ENCODE data around the gene FNDC3A. TPM values are rescaled to one million over a fixed set of nuclear protein-coding genes. Genes with fewer than 3 reads are reported as not detected.
A peak's percentile ranks its signal among the peaks of the same experiment; 100 is the strongest.
"Not testable (repeated sequence)": the region's sequence is repeated elsewhere in the genome, so short reads cannot be mapped to it uniquely, and the experiment has no call there.

The FNDC3A gene
- total RNA-seq, 1 donor from 2014 or later: 39.4 TPM

DNA sequence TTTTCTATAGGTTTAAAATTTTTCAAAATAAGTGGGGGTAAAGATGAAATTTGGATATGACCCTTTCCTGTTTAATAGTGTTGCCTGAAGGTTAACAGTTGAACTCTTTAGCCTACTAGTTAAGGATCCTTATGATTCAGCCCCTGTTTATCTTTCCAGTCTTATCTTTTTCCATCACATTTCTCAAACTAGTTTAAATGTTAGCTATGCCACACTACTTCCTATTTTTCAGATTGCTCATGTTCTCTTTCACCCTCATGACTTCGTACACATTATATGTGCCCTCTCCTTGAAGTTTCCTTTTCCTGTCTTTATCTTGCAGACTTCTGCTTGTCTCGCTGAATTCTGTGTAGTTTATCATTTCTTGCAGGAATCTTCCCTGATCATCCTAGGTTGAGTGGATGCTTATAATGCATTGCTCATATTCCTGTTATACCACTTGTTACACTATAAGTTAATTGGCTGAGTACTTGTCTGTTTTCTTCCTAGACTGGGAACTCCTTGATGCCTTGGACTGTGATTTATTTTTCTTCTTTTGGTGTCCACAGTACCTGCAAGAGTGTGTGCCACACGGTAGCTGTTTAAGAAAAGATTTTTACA, 86.7 kb downstream of the FNDC3A start:
- peak overlapping the region; percentile 4 for H3K4me3 Mint-ChIP-seq (ENCODE audit: unreplicated experiment)
- H3K9me3 Mint-ChIP-seq (ENCODE audit: unreplicated experiment): no peaks in the 10 kb centered on the region
- H3K36me3 Mint-ChIP-seq (ENCODE audit: low read depth, unreplicated experiment): peaks cover 4% of the 10 kb centered on the region
- H3K27ac Mint-ChIP-seq (ENCODE audit: unreplicated experiment): peak overlapping the region; percentile 58
- H3K27me3 Mint-ChIP-seq (ENCODE audit: unreplicated experiment): no peaks in the 10 kb centered on the region
- peaks cover 8% of the 10 kb centered on the region for H3K4me1 Mint-ChIP-seq (ENCODE audit: unreplicated experiment)
- TF ChIP-seq, protein P1, sequence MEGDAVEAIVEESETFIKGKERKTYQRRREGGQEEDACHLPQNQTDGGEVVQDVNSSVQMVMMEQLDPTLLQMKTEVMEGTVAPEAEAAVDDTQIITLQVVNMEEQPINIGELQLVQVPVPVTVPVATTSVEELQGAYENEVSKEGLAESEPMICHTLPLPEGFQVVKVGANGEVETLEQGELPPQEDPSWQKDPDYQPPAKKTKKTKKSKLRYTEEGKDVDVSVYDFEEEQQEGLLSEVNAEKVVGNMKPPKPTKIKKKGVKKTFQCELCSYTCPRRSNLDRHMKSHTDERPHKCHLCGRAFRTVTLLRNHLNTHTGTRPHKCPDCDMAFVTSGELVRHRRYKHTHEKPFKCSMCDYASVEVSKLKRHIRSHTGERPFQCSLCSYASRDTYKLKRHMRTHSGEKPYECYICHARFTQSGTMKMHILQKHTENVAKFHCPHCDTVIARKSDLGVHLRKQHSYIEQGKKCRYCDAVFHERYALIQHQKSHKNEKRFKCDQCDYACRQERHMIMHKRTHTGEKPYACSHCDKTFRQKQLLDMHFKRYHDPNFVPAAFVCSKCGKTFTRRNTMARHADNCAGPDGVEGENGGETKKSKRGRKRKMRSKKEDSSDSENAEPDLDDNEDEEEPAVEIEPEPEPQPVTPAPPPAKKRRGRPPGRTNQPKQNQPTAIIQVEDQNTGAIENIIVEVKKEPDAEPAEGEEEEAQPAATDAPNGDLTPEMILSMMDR (IDR thresholded peaks at IDR 0.05; ENCODE audit: unreplicated experiment): no peak
- no peak for DNase-seq (ENCODE audit: low spot score)

DNA sequence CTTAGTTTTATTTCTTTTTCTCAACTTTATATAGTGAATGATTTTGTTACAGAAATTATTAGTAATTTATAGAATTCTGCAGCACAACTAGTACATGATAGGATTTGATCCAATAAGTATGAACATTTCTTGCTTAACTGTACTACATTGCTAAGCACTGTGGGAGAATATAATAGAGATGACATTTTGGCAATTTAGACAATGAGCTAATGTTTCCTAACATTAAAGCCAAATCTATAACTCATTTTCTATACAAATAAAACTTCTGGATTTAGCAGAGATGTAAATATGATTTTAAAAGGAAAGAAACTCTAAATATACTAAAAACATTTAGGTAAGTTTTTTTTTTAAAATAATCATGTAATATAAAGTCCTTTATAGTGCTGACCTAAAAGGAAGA, 87.3 kb downstream of the FNDC3A start:
- TF ChIP-seq, protein P1 (IDR thresholded peaks at IDR 0.05; ENCODE audit: unreplicated experiment): no peak
- Mint-ChIP-seq H3K27ac (ENCODE audit: unreplicated experiment) (no peak overlapping the region), H3K9me3 (ENCODE audit: unreplicated experiment) (no peaks in the 10 kb centered on the region), H3K36me3 (ENCODE audit: low read depth, unreplicated experiment) (peaks cover 4% of the 10 kb centered on the region), H3K27me3 (ENCODE audit: unreplicated experiment) (no peaks in the 10 kb centered on the region), H3K4me1 (ENCODE audit: unreplicated experiment) (peaks cover 8% of the 10 kb centered on the region), H3K4me3 (ENCODE audit: unreplicated experiment) (no peak overlapping the region)
- no peak for DNase-seq (ENCODE audit: low spot score)

- Mint-ChIP-seq H3K36me3 (ENCODE audit: low read depth, unreplicated experiment) (peaks cover 4% of the 10 kb centered on the region), H3K4me1 (ENCODE audit: unreplicated experiment) (peaks cover 8% of the 10 kb centered on the region), H3K27me3 (ENCODE audit: unreplicated experiment) (no peaks in the 10 kb centered on the region), H3K27ac (ENCODE audit: unreplicated experiment) (no peak overlapping the region), H3K4me3 (ENCODE audit: unreplicated experiment) (no peak overlapping the region), H3K9me3 (ENCODE audit: unreplicated experiment) (no peaks in the 10 kb centered on the region)
- DNase-seq (ENCODE audit: low spot score): no peak
- TF ChIP-seq, protein P1 (IDR thresholded peaks at IDR 0.05; ENCODE audit: unreplicated experiment): no peak
These were observed 87.8 kb downstream of the FNDC3A start for GRCh38 chr13:49063497-49063896.

GRCh38 chr13:49064476-49064875, 88.8 kb downstream of the FNDC3A start:
- Mint-ChIP-seq H3K4me3 (ENCODE audit: unreplicated experiment) (no peak overlapping the region), H3K27ac (ENCODE audit: unreplicated experiment) (no peak overlapping the region), H3K9me3 (ENCODE audit: unreplicated experiment) (no peaks in the 10 kb centered on the region), H3K4me1 (ENCODE audit: unreplicated experiment) (peaks cover 8% of the 10 kb centered on the region), H3K27me3 (ENCODE audit: unreplicated experiment) (no peaks in the 10 kb centered on the region), H3K36me3 (ENCODE audit: low read depth, unreplicated experiment) (no peaks in the 10 kb centered on the region)
- TF ChIP-seq, protein P1 (IDR thresholded peaks at IDR 0.05; ENCODE audit: unreplicated experiment): no peak
- no peak for DNase-seq (ENCODE audit: low spot score)

DNA sequence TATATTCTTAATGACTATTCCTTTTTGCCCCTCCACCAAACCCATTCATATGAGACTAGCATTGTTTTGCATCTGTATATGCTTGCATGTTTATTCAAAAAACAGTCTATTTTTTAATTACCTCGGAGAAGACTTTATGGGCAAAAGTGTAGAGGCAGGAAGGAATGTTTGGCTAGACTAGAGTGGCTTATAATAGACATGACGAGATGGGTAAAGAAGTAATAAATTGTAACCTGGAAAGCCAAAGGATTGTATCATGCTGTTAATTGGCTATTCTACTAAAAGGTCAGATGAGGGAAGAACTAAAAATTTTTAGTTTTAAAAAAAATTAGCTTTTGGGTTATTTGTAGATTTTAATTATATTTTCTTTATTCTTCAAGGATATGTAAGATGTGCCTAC, 91.1 kb downstream of the FNDC3A start:
- no peak overlapping the region for H3K4me3 Mint-ChIP-seq (ENCODE audit: unreplicated experiment)
- no peak for DNase-seq (ENCODE audit: low spot score)
- TF ChIP-seq, protein P1 (IDR thresholded peaks at IDR 0.05; ENCODE audit: unreplicated experiment): no peak
- H3K27me3 Mint-ChIP-seq (ENCODE audit: unreplicated experiment): no peaks in the 10 kb centered on the region
- H3K9me3 Mint-ChIP-seq (ENCODE audit: unreplicated experiment): no peaks in the 10 kb centered on the region
- H3K36me3 Mint-ChIP-seq (ENCODE audit: low read depth, unreplicated experiment): no peaks in the 10 kb centered on the region
- H3K27ac Mint-ChIP-seq (ENCODE audit: unreplicated experiment): no peak overlapping the region
- peaks cover 8% of the 10 kb centered on the region for H3K4me1 Mint-ChIP-seq (ENCODE audit: unreplicated experiment)

GRCh38 chr13:49068498-49068897, 92.8 kb downstream of the FNDC3A start:
- H3K36me3 Mint-ChIP-seq (ENCODE audit: low read depth, unreplicated experiment); H3K9me3 Mint-ChIP-seq (ENCODE audit: unreplicated experiment); H3K27ac Mint-ChIP-seq (ENCODE audit: unreplicated experiment); H3K4me3 Mint-ChIP-seq (ENCODE audit: unreplicated experiment); H3K27me3 Mint-ChIP-seq (ENCODE audit: unreplicated experiment); DNase-seq (ENCODE audit: low spot score); H3K4me1 Mint-ChIP-seq (ENCODE audit: unreplicated experiment): not testable (repeated sequence)

GRCh38 chr13:49070021-49070420, 94.3 kb downstream of the FNDC3A start:
- not testable (repeated sequence) for DNase-seq (ENCODE audit: low spot score); H3K4me1 Mint-ChIP-seq (ENCODE audit: unreplicated experiment); H3K9me3 Mint-ChIP-seq (ENCODE audit: unreplicated experiment); H3K27me3 Mint-ChIP-seq (ENCODE audit: unreplicated experiment); H3K27ac Mint-ChIP-seq (ENCODE audit: unreplicated experiment); H3K36me3 Mint-ChIP-seq (ENCODE audit: low read depth, unreplicated experiment); H3K4me3 Mint-ChIP-seq (ENCODE audit: unreplicated experiment)

Data from endothelial cell (in vitro differentiated cells).